PC-9 (cell line): Measurements from ENCODE around the gene MRPL57.

Experiments used
- CTCF ChIP-seq: fragments of 200-600 bp; sonication (generic); conservative IDR thresholded peaks from 2 replicates; pipeline ENCODE4 v1.6.1; 2017; ENCODE audit warnings: mixed run types, antibody characterized with exemption, mild to moderate bottlenecking, moderate library complexity
- EZH2 ChIP-seq: fragments of 200-600 bp; sonication (generic); IDR thresholded peaks from 2 replicates; pipeline ENCODE4 v1.8.0; 2017; ENCODE audit warnings: antibody characterized with exemption, low read depth

- TF ChIP-seq CTCF (no peak), EZH2 (no peak)
These were observed 5.2 kb downstream of the MRPL57 start for GRCh38 chr13:21181671-21182070.
